GM23248 (cell line): ENCODE data around the gene FGD5.

ENCODE experiments used
- EZH2 ChIP-seq: fragments of 200-600 bp; sonication (generic); IDR thresholded peaks from 2 replicates; pipeline ENCODE4 v1.6.1; 2018; ENCODE audit warnings: antibody characterized with exemption, mild to moderate bottlenecking; ENCODE audit not compliant: insufficient read depth, poor library complexity, severe bottlenecking
- EZH2phosphoT487 ChIP-seq: fragments of 200-600 bp; sonication (generic); IDR thresholded peaks from 2 replicates; pipeline ENCODE4 v1.6.1; 2018; ENCODE audit warnings: antibody characterized with exemption, moderate library complexity, mild to moderate bottlenecking, low read depth; ENCODE audit not compliant: insufficient read depth

- TF ChIP-seq EZH2 (no peak), EZH2phosphoT487 (no peak)
These were observed 84.0 kb downstream of the FGD5 start for GRCh38 chr3:14902719-14903118.
